Stimulated activated CD4-positive, alpha-beta T cell treated with anti-CD3 and anti-CD28 coated beads, Interleukin-4, amount 100 ng/mL, for 48 hours (primary cell): ENCODE results near the gene TYRP1.
"Not testable (repeated sequence)": the region's sequence is repeated elsewhere in the genome, so short reads cannot be mapped to it uniquely, and the experiment has no call there.

ENCODE experiments used
- DNase-seq, 2 donors: peaks; one replicate each; pipeline ENCODE4 v3.0.0-alpha.2; 2020; ENCODE audit warnings: low read depth in 2 of 2

Gene TYRP1, protein sequence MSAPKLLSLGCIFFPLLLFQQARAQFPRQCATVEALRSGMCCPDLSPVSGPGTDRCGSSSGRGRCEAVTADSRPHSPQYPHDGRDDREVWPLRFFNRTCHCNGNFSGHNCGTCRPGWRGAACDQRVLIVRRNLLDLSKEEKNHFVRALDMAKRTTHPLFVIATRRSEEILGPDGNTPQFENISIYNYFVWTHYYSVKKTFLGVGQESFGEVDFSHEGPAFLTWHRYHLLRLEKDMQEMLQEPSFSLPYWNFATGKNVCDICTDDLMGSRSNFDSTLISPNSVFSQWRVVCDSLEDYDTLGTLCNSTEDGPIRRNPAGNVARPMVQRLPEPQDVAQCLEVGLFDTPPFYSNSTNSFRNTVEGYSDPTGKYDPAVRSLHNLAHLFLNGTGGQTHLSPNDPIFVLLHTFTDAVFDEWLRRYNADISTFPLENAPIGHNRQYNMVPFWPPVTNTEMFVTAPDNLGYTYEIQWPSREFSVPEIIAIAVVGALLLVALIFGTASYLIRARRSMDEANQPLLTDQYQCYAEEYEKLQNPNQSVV

DNA sequence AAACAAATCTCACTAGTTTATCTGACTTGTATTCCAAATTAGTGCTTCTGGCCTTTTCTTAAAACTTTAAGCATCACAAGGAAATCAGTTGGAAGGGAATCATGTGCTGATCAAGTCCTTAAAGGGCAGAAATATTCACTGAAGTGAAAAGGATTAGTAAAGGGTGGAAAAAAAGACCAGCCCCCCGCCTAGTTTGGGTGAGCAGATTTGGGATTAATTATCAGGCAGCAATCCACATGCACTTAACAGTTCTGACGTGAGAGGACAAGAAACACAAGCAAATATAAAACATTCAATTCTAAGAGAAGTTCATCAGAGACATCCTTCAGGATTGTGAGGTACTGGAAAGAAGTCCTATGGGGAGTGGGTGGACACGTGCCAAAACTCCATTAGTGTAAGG, at the start of gene TYRP1:
Gene TYRP1, plus strand, starts transcription at position 245 of the 400 bp plus-strand sequence. CDS start 612 bp downstream, outside the sequence.
- DNase-seq: no peak

DNA sequence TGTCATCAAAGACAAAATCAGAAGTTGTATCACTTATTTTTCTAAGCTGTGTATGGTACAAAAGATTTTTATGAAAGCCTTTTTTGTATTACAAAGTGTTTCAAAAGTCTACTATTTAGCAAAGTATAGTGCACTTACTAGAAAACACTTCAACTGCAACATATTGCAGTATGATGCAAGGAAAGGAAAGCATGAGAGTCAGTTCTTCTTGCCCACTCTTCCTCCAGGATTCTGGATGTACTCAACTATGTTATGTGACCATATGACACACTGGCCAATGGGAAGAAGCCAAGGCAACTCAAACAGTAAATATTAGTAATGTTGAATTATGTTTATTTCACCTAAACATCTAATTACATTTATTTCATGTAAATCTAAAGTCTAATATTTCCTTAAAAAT, 49.5 kb upstream of the TYRP1 start:
- no peak for DNase-seq

DNA sequence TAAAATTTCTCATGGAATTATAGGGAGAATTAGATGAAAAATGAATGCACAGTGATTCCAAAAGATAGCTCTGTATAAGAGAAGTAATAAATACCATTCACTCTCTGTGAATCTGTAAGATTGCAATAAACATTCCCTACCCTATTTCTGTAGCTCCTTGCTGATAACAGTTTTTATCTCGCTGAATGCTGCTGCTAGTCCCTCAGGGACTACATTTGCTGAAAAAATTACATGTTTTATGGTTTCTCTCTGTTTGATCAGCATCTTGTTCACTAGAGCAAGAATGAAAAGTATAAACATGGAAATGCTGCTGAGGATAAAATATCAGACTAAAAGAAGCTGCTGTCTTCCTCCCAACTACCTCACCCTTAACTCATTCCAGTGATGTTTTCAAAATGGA, 44.3 kb upstream of the TYRP1 start:
- DNase-seq: no peak

DNA sequence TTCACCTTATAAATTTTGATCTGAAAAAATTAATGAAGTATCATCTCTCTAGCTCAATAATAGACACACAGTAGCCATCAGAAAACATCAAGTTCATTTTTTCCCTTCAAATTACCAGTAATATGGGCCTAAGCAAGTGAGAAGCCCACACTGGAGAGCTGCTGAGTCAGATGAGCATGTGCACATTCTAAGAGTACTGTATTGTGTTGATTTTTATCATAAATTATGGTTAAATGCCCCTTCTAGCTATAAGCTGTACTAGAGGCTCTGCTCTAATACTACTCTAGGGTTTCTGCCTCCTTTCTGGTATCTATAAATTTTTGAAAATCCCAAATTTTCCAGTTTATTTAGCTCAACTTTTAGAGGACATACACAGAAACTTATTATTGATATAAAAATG, 42.1 kb upstream of the TYRP1 start:
- DNase-seq: no peak

DNA sequence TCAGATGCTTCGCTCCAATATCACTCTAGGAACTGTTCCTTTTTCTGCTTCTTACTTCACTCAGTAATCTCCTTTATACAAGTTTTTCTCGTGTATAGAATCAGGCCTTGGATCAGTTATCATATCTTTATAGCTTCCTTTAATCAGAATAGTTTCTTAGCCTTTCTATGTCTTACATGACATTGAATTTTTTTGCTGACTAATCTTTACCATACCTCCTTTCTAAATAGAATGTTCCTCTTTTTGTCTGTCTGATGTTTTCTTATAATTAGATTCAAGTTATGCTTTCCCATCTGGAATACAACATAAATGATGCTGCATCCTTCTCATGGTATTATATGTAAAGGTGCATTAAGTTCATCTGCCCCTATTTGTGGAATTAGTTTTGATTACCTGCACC, 40.2 kb upstream of the TYRP1 start:
- no peak for DNase-seq

DNA sequence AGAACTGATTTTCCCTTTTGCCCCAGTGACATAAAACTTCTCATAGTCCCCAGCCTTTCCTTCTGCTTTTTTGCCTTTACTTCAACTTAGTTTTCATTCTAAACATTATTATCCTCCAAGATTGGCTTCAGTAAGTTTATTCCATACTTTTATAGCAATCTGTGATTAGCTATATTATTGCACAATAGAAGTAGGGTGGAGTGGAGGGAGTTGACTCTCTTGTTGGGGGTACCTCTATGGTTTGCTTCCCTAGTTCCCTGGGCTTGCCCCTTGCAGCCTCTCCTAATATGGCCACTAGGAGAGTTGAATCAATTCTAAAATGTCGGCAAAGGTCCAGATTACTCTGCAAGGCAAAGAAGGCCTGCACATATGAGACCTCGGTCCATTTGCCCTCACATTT, 36.4 kb upstream of the TYRP1 start:
- no peak for DNase-seq

DNA sequence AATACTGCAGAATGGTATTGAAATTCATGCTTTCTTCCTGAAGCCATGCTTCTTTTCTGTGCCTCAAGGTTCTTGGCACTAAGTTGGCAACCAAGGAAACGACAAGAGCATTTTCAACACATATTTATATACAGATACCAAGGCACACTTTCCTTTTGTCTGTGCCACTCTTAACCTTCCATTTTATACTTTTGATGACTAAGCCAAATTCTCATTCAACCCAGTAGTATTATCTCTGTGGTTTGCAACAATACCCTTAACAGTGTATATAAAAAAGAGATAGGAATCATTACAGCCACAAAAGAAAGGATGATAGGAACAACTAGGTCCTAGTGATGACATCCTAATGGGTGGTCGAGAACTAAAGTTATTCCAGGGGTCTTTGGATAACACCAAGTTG, 36.0 kb upstream of the TYRP1 start:
- no peak for DNase-seq

DNA sequence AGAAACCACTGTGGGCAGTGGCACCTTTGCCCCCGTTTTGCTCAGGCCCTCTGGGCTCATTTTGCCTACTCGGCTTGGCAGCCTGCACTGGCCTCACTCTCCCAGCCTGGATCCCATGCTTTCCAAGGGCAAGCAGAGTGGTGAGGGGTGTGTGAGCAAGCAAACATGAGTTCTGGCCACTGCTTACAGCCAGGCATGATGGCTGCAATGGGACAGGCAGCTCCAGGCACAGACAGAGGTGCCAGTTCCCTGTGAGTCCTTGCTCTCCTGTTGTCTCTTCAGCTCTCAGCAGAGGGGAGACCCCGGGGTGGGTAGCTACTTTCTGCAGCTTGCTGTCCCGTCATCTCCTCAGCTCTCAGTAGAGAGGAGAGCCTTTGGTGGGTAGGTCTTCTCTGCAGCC, 35.2 kb upstream of the TYRP1 start:
- no peak for DNase-seq

DNA sequence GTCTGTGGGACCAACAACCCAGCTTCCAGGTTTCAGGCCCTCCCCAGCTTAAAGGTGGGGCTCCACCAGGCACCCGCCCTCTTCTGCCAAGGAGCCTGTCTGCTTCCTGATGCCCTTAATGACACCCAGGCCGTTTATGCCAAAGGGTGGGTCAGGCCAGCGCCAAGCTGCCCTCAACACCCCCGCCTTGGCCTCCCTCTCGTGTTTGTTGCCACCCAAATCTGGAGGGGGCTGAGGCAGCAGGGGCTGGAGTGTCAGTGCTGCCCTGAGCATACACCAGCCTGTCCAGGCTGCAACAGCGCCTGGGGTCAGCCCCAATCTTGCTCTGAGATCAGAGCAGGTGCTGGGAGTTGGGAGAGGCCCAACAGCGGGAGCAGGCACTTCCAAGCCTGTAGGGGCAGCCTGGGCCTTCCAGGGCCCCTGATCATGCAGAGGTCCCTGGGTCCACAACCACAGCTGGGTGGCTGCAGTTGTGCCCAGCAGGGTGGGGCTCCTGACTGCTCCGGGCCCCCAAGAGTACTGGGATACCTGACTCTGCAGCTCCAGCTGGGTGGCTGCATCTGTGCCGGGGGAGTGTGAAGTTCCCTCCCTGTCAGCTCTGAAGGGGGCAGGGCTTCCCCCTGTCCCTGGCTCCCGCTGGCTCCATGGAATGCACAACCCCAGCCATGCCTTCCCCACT, 34.5 kb upstream of the TYRP1 start:
- no peak for DNase-seq

DNA sequence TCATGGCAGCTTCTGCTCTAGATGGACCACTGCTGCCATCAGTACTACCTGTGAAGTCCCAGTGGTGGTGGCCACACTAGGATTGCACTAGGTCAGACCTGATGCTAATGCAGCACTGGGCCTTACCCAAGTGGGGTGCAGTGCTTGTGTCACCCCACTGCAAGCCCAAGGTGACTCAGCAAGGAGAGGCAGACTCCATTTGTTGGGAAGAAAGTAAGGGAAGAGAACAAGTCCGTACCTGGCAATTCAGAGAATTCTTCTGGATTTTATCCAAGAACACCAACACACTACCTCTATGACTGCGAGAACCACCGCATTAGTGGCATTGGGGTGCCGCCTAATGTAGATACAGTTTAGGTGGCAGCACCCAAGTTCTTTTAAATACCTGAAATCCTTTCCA, 34.0 kb upstream of the TYRP1 start:
- DNase-seq: no peak

DNA sequence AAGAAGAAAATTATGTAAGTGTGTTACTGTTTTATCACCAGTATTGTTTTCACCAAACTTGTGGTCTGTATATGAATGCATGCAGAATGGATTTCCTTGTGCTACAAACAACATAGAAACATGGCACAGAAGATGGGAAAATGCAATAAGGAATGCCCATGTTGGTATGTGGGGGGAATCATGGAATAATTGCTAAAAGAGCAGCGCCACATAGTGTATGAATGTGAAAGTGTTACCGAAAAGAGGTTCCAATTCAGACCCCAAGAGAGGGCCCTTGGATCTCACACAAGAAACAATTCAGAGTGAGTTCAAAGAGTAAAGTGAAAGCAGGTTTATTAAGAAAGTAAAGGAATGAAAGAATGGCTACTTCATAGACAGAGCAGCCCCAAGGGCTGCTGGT, 26.4 kb upstream of the TYRP1 start:
- no peak for DNase-seq

DNA sequence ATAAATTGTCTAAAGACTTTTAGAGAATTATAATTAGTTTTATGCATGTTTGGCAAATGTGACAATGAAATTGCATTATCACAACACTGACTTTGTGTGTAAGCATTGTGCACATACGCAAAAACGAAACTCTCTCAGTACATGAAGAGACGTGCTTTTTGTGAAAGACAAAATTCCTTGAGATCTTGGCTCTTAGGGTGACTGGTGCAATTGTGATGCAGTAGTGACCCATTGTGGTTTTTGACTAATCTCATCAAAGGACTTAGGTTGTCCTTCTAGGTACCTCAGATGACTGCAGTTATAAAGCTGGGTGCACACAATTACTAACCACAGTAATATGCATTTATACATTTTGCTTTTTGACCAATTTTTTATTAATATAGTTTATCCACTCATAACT, 25.3 kb upstream of the TYRP1 start:
- DNase-seq: no peak

DNA sequence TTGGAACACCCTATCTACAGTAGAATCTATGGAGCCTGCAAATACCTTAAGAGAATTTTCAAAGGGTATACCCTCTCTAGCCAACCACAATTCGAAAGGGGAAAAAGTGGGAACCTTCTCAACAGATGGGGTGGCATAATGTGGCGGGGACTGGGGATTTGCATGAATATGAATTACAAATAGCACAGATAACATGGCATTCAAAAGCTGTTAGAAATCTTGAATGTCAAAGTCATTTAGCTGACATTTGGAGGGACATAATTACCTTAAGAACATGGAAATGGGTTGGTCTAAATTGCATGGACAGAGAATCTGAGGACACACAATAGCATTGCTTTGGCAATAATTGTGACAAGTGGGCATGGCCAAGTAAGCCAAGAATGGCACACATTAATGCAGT, 23.2 kb upstream of the TYRP1 start:
- no peak for DNase-seq

DNA sequence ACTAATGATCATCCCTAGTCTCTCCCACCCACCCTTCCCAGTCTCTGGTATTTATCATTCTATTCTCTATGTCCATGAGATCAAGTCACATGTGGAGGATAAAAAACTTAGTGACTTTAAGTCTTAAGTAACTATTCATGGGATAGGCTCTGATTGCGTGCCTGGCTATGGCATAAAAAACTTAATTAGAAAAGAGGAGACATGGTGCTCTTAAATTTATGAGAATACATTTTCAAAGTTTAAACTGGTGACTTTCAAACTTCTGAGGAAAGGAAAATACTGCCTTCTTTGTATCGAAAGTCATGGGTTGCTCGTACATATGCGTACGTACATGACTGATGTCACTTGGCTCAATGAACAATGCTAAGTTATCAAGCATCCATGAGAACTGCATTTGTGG, 18.2 kb upstream of the TYRP1 start:
- no peak for DNase-seq

DNA sequence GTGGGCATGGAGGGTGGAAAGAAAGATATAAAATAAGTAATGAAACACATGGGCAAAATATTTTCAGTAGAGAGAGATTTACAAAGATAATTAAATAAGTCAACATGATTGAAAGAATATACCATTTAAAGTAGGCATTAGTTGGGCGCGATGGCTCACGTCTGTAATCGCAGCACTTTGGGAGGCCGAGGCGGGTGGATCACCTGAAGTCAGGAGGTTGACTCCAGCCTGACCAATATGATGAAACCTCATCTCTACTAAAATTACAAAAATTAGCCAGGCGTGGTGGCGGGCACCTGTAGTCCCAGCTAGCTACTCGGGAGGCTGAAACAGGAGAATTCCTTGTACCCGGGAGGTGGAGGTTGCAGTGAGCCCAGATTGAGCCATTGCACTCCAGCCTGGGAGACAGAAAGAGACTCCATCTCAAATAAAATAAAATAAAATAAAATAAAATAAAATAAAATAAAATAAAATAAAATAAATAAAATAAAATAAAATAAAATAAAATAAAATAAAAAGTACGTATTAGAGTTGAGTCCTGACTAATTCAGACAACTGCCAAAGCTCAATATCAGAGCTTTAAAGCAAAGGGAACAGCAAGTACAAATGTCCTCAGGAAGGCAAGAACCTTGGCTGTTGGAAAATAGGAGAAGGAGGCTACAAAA, 15.6 kb upstream of the TYRP1 start:
- DNase-seq: not testable (repeated sequence)

DNA sequence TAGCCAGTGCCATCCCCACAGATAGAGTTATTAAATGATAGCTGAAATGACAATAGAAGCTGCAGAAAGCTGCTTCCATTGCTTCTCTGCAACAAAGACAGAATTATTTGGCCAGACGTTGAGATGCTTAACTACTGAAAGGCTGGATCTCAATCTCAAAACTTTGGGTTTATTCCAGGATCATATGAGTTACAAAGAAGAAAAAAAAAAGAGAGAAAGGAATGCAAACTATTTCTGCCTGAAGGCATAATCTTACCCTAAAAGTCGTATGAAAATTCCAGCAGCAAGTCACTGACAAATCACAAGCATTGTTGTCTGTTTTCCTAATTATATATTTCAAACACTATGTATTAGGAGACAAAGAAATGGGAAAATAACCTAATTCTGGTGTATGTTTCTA, 12.8 kb upstream of the TYRP1 start:
- no peak for DNase-seq

DNA sequence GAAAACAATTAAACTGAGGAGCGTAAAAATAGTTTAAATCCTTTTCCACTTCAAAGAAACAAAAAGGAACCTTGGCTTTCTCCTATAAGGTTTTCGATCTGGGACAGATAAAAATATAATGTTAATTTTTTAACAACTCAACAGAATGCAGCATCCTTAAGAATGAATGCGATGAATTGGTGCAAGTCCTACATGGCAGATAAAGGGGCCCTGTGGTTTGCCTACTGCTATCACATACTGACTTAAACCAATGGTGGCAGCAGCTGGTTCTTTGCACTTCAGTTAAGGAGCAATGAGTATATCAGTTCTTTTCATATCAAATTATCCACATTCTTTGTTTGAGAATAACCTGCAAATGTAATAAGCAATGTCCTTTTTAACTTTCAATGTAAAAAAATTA, 12.4 kb upstream of the TYRP1 start:
- DNase-seq: no peak

DNA sequence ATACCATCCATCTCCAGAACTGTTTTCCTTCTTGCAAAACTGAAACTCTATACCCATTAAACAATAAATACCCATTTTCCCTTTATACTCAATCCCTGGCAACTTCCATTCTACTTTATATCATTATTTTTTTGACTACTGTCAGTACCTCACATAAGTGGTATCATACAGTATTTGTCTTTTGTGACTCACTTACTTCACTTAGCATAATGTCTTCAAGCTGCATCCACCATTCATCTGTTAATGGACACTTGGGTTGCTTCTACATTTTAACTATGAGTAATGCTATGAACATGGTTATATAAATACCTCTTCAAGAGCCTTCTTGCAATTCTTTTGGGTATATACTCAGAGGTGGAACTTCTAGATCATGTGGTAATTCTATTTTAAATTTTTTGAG, 11.6 kb upstream of the TYRP1 start:
- no peak for DNase-seq

DNA sequence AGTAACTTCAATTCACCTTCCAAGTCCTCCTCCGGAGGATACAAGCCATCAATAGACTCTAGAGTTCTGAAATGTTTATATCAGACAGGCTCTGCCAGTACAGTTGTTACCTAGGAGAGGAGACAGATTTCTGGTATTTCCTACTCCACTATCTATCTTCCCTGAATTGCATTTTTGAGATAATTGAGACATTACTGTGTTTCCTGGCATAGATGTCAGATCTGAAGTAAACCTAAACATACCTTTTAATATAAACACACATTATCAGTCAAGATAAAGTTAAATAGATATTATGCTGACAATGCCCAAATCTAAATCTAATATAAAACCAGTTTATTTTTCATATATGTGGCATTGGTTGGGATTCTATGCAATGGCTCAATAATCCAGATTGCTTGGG, 8.2 kb upstream of the TYRP1 start:
- no peak for DNase-seq

DNA sequence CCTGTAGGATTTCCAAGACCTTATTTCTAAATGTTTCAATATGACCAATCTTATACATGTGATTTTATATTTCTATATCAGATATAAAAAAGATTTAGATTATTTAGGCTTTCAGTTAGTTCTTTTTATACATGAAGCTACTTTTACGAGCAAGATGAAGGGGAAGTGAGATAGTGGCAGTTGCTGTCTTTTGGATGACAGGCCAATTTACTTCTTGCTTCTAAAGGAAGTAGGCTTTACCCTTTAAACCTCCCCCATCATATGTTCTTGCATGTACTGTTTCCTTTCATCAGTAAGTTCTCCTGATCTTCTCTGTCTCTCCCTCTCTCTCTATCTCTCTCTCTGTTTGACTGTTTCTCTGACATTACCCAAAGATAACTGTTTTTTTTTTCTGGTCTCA, 4.0 kb upstream of the TYRP1 start:
- DNase-seq: no peak

DNA sequence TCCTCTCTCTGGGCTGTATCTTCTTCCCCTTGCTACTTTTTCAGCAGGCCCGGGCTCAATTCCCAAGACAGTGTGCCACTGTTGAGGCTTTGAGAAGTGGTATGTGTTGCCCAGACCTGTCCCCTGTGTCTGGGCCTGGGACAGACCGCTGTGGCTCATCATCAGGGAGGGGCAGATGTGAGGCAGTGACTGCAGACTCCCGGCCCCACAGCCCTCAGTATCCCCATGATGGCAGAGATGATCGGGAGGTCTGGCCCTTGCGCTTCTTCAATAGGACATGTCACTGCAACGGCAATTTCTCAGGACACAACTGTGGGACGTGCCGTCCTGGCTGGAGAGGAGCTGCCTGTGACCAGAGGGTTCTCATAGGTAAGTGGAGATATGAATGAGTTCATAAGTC, 828 bp downstream of the TYRP1 start:
- no peak for DNase-seq

DNA sequence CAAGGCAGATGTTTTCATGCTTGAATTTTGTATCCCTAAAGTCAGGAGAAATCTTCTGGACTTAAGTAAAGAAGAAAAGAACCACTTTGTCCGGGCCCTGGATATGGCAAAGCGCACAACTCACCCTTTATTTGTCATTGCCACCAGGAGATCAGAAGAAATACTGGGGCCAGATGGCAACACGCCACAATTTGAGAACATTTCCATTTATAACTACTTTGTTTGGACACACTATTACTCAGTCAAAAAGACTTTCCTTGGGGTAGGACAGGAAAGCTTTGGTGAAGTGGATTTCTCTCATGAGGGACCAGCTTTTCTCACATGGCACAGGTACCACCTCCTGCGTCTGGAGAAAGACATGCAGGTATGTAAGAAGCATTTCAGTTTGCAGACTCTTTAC, 2.3 kb downstream of the TYRP1 start:
- no peak for DNase-seq
